ENCODE measurements around the gene CHD2. TPM values are rescaled to one million over a fixed set of nuclear protein-coding genes. Genes with fewer than 3 reads are reported as not detected.

CHD2 gene
- total and polyA plus RNA-seq, 10 of the 15 experiments (the other 5 are each of a cell fraction or from before 2014, with no cell fraction given), result 38.1 to 94.7 (median 63.3) TPM

DNA sequence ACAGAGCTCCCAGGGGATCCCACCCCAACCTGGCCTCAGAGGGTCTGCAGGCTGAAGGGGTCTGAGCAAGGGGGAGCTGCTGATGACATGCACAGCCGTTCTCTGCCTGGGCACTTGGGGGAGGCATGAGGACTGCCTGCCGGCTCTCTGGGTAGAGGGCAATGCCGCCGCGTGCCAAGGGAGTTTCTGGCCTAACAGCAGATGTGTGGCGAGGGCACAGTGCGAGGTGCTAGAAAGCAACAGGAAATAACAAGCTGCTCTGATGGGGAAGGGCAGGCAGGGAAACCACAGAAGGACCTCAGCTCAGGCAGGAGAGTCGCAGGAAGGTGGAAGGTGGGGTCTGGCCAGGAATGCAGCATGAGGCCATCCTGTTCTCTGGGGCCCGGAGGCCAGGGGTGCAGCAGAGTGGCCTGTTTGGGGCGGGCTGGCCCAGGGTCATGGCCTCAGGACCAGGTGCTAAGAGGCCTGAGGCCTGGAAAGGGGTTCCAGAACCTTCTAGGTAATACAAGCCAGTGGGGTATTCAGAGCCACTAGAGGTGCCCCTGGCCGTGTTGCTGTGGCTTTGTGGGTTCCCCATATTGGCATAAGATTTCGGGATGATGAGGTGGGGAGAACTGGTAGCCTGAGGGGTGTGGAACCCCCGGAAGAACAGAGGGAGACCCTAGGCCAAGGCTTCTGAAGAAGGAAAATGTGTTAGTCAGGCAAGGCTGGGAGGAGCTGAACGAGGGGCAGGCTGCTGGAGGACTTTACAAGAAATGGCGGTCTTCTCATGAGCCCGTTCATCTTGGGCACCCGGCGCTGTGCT, 147.7 kb downstream of the CHD2 start:
- ChIA-PET POLR2A (no interaction called here), SMC1A (ENCODE audit: uncharacterized antibody, unreplicated experiment) (interaction anchor here (1.5 kb wide), 1 partner anchor 26 kb away, joined by 3 read pairs; no protein-coding TSS in a partner anchor), RAD21 (ENCODE audit: unreplicated experiment) (no interaction called here), CTCF (no interaction called here)
- ATAC-seq, result no peak; the same call in 1 of the 3 replicates
- in situ Hi-C loops (cut with MboI) (loop anchor here (25.0 kb wide), 1 partner anchor 1264 kb away; no protein-coding TSS in a partner anchor), intact Hi-C loops (cut with micrococcal nuclease; ENCODE audit: unreplicated experiment) (no loop called here)
- no peaks in the 10 kb centered on the region for H3K9me3 ChIP-seq (replicated peaks; ENCODE audit: control insufficient read depth, insufficient read depth, low read length)
- H3K4me3 ChIP-seq, result no peak overlapping the region
- no peaks in the 10 kb centered on the region for H4K20me1 ChIP-seq (ENCODE audit: control insufficient read depth, insufficient read depth)
- H3K4me2 ChIP-seq (ENCODE audit: control insufficient read depth, insufficient read depth), result no peak overlapping the region
- no peaks in the 10 kb centered on the region for H3K36me3 ChIP-seq (ENCODE audit: control insufficient read depth in 2 of 2, insufficient read depth in 2 of 2, low read length in 1 of 2)
- H3K9ac ChIP-seq (ENCODE audit: control insufficient read depth, insufficient read depth, low read length), result no peak overlapping the region
- H3K79me2 ChIP-seq (ENCODE audit: control insufficient read depth, insufficient read depth, low read length), result no peaks in the 10 kb centered on the region
- no peak for FAIRE-seq
- H3K27ac ChIP-seq (ENCODE audit: control insufficient read depth, insufficient read depth), result no peak overlapping the region
- BruUV-seq (replicated peaks), result no TSS peak
- H3K4me1 ChIP-seq (ENCODE audit: control insufficient read depth, insufficient read depth, low read length), result no peaks in the 10 kb centered on the region
- no peak overlapping the region for H2AFZ ChIP-seq (ENCODE audit: control insufficient read depth, low read depth, low read length)
- H3K27me3 ChIP-seq (replicated peaks in 1 of 2; ENCODE audit: control insufficient read depth in 2 of 2, insufficient read depth in 2 of 2, low read length in 1 of 2), result no peaks in the 10 kb centered on the region
- TF ChIP-seq SIX5 (IDR thresholded peaks at IDR 0.05; ENCODE audit: low read depth, low read length, severe bottlenecking), result no peak
- TF ChIP-seq, protein P1, sequence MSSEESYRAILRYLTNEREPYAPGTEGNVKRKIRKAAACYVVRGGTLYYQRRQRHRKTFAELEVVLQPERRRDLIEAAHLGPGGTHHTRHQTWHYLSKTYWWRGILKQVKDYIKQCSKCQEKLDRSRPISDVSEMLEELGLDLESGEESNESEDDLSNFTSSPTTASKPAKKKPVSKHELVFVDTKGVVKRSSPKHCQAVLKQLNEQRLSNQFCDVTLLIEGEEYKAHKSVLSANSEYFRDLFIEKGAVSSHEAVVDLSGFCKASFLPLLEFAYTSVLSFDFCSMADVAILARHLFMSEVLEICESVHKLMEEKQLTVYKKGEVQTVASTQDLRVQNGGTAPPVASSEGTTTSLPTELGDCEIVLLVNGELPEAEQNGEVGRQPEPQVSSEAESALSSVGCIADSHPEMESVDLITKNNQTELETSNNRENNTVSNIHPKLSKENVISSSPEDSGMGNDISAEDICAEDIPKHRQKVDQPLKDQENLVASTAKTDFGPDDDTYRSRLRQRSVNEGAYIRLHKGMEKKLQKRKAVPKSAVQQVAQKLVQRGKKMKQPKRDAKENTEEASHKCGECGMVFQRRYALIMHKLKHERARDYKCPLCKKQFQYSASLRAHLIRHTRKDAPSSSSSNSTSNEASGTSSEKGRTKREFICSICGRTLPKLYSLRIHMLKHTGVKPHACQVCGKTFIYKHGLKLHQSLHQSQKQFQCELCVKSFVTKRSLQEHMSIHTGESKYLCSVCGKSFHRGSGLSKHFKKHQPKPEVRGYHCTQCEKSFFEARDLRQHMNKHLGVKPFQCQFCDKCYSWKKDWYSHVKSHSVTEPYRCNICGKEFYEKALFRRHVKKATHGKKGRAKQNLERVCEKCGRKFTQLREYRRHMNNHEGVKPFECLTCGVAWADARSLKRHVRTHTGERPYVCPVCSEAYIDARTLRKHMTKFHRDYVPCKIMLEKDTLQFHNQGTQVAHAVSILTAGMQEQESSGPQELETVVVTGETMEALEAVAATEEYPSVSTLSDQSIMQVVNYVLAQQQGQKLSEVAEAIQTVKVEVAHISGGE (CRISPR knock-in tag; IDR thresholded peaks at IDR 0.05), result no peak
- TF ChIP-seq, protein P2, sequence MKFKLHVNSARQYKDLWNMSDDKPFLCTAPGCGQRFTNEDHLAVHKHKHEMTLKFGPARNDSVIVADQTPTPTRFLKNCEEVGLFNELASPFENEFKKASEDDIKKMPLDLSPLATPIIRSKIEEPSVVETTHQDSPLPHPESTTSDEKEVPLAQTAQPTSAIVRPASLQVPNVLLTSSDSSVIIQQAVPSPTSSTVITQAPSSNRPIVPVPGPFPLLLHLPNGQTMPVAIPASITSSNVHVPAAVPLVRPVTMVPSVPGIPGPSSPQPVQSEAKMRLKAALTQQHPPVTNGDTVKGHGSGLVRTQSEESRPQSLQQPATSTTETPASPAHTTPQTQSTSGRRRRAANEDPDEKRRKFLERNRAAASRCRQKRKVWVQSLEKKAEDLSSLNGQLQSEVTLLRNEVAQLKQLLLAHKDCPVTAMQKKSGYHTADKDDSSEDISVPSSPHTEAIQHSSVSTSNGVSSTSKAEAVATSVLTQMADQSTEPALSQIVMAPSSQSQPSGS (IDR thresholded peaks at IDR 0.05; ENCODE audit: low read length), result no peak
- TF ChIP-seq, protein P3, sequence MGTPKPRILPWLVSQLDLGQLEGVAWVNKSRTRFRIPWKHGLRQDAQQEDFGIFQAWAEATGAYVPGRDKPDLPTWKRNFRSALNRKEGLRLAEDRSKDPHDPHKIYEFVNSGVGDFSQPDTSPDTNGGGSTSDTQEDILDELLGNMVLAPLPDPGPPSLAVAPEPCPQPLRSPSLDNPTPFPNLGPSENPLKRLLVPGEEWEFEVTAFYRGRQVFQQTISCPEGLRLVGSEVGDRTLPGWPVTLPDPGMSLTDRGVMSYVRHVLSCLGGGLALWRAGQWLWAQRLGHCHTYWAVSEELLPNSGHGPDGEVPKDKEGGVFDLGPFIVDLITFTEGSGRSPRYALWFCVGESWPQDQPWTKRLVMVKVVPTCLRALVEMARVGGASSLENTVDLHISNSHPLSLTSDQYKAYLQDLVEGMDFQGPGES (IDR thresholded peaks at IDR 0.05), result no peak
- no peak for TF ChIP-seq RAD21 (IDR thresholded peaks at IDR 0.05; ENCODE audit: insufficient read depth, low read depth, low read length)
- no peak for TF ChIP-seq MYC (IDR thresholded peaks at IDR 0.05; ENCODE audit: insufficient read depth, insufficient read length, insufficient replicate concordance, low read length, severe bottlenecking)
- WGBS (ENCODE audit: insufficient coverage, insufficient replicate concordance, low lambda C conversion rate, missing lambda C conversion rate), result 18% methylated on average over 18 of the region's 18 CpGs
- no peak for DNase-seq (ENCODE audit: low read depth, low spot score)

Measured in GM12878 (cell line).